ENCODE measurements around the gene NUP214.

- TF ChIP-seq CTCF (conservative IDR thresholded peaks at IDR 0.05; ENCODE audit: low read length) (no peak), EZH2phosphoT487 (IDR thresholded peaks at IDR 0.05; ENCODE audit: borderline replicate concordance, low read depth, low read length) (no peak)
Measured at GRCh38 chr9:131142160-131142559, 16.8 kb downstream of the NUP214 start.

Data from OCI-LY7 (cell line).